ENCODE data around the gene AFF3. TPM values are rescaled to one million over a fixed set of nuclear protein-coding genes. Genes with fewer than 3 reads are reported as not detected.

The AFF3 gene
- total and polyA plus RNA-seq, 2 of the 8 experiments (the other 6 are each of a cell fraction or from before 2014, with no cell fraction given): 0.27 to 3.0 TPM

- no peak overlapping the region for H4K5ac ChIP-seq (ENCODE audit: insufficient read length, low read depth, low read length)
- H2AFZ ChIP-seq (ENCODE audit: low read length): no peak overlapping the region
- no peak overlapping the region for H3K4me3 ChIP-seq (ENCODE audit: extremely low read depth in 1 of 4, insufficient read depth in 2 of 4, low read depth in 3 of 4, low read length in 4 of 4)
- no peak overlapping the region for H2BK12ac ChIP-seq (ENCODE audit: low read depth, low read length)
- DNase-seq (ENCODE audit: low read depth in 1 of 2, low spot score in 2 of 2) (no peak), FAIRE-seq (no peak)
- no peak overlapping the region for H4K91ac ChIP-seq (replicated peaks; ENCODE audit: insufficient read length, low read length)
- no peak overlapping the region for H3K4me2 ChIP-seq (ENCODE audit: insufficient read depth in 1 of 2, low read depth in 2 of 2, low read length in 2 of 2)
- 84% methylated on average over 9 of the region's 9 CpGs; no CpG with 5 or more reads in 1 of the 2 experiments for WGBS, 2 experiments (ENCODE audit: extremely low coverage in 1 of 2, insufficient coverage in 1 of 2, insufficient read length in 1 of 2, insufficient replicate concordance in 2 of 2, low coverage in 1 of 2, low lambda C conversion rate in 2 of 2, missing lambda C conversion rate in 1 of 2)
- H3K79me1 ChIP-seq (ENCODE audit: low read depth, low read length): no peaks in the 10 kb centered on the region
- CTCF ChIA-PET (ENCODE audit: partially characterized antibody): no interaction called here
- H3K4me1 ChIP-seq (replicated peaks in 1 of 4; ENCODE audit: control insufficient read depth in 3 of 4, insufficient read depth in 4 of 4, low read length in 3 of 4): peaks cover 0 to 2% (median 0%) of the 10 kb centered on the region in 4 experiments; a peak in 1 of 7 replicates
- H2BK120ac ChIP-seq (replicated peaks; ENCODE audit: low read depth, low read length): no peak overlapping the region
- no peak overlapping the region for H4K8ac ChIP-seq (ENCODE audit: extremely low read depth, insufficient read depth, low read length)
- no peak overlapping the region for H3K23ac ChIP-seq (ENCODE audit: insufficient read length)
- H2AK5ac ChIP-seq (ENCODE audit: low read depth, low read length): no peak overlapping the region
- no peaks in the 10 kb centered on the region; the same call in 1 of the 2 replicates for H3K23me2 ChIP-seq (ENCODE audit: low read depth, low read length)
- H3K27ac ChIP-seq (ENCODE audit: low read depth, low read length): no peak overlapping the region
- H3K18ac ChIP-seq (ENCODE audit: extremely low read depth, low read length): no peak overlapping the region
- H3K56ac ChIP-seq (replicated peaks; ENCODE audit: insufficient read length, low read depth, low read length): no peak overlapping the region
- H3K36me3 ChIP-seq (ENCODE audit: control insufficient read depth in 2 of 4, insufficient read depth in 4 of 4, low read length in 3 of 4): no peaks in the 10 kb centered on the region
- H3K4ac ChIP-seq (replicated peaks; ENCODE audit: insufficient read length, low read depth, low read length): no peak overlapping the region
- no peaks in the 10 kb centered on the region for H3K27me3 ChIP-seq (replicated peaks in 1 of 4; ENCODE audit: control insufficient read depth in 3 of 4, extremely low read depth in 1 of 4, insufficient read depth in 3 of 4, low read length in 3 of 4)
- TF ChIP-seq HDAC2 (IDR thresholded peaks at IDR 0.05; ENCODE audit: borderline replicate concordance in 1 of 2, low read depth in 2 of 2, low read length in 2 of 2) (no peak), EZH2 (IDR thresholded peaks at IDR 0.05; ENCODE audit: low read depth, low read length, severe bottlenecking) (no peak), SRF (IDR thresholded peaks at IDR 0.05; ENCODE audit: low read depth, low read length) (no peak), ATF3 (IDR thresholded peaks at IDR 0.05; ENCODE audit: insufficient read depth, low read depth, low read length) (no peak), MAX (IDR thresholded peaks at IDR 0.05) (no peak)
- no peak overlapping the region for H2BK15ac ChIP-seq (ENCODE audit: low read length)
- H4K20me1 ChIP-seq (replicated peaks in 1 of 2; ENCODE audit: control insufficient read depth in 1 of 2, insufficient read depth in 2 of 2, low read length in 2 of 2): no peaks in the 10 kb centered on the region
- no peak overlapping the region for H2BK5ac ChIP-seq (ENCODE audit: low read depth, low read length)
- no peaks in the 10 kb centered on the region for H3K79me2 ChIP-seq (ENCODE audit: control insufficient read depth in 1 of 2, insufficient read depth in 2 of 2, low read length in 2 of 2)
- 0 out of 4 replicates have a peak, but pooled peaks cover 0 to 2% of the 10 kb centered on the region in 2 experiments for H3K9me3 ChIP-seq (ENCODE audit: insufficient read depth in 2 of 2, low read depth in 1 of 2, low read length in 1 of 2)
- H3K14ac ChIP-seq (ENCODE audit: insufficient read length): no peak overlapping the region
- POLR2A ChIA-PET (ENCODE audit: partially characterized antibody): no interaction called here
- no peak overlapping the region for H2BK20ac ChIP-seq (ENCODE audit: low read length)
- H3K9ac ChIP-seq (replicated peaks in 1 of 4; ENCODE audit: extremely low read depth in 1 of 4, low read depth in 3 of 4, low read length in 3 of 4): no peak overlapping the region
These were observed 498.5 kb downstream of the AFF3 start for GRCh38 chr2:99643787-99644418.
